DMS79 (cell line): ENCODE measurements around the gene DGKZ.
"Not testable (repeated sequence)": the region's sequence is repeated elsewhere in the genome, so short reads cannot be mapped to it uniquely, and the experiment has no call there.

ENCODE experiments used
- DNase-seq: peaks from one replicate; lab custom pipeline; 2025; lab: John Stamatoyannopoulos, UW

The DGKZ gene

DNA sequence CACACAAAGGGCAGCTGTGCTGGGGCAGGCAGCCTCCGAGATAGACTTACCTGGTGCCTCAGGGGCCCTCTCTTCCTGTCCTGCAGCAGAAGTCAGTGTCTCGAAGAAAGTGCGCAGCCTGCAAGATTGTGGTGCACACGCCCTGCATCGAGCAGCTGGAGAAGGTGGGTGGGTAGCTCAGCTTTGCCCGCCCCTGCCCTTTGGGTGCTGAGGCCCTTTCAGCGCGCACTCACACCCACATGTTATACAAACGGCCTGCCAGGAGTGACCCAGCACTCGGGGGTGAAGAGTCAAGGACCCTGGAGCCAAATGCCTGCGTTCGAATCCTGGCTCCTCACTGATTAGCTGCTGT is 20.6 kb downstream of the DGKZ start:
- no peak for DNase-seq

DNA sequence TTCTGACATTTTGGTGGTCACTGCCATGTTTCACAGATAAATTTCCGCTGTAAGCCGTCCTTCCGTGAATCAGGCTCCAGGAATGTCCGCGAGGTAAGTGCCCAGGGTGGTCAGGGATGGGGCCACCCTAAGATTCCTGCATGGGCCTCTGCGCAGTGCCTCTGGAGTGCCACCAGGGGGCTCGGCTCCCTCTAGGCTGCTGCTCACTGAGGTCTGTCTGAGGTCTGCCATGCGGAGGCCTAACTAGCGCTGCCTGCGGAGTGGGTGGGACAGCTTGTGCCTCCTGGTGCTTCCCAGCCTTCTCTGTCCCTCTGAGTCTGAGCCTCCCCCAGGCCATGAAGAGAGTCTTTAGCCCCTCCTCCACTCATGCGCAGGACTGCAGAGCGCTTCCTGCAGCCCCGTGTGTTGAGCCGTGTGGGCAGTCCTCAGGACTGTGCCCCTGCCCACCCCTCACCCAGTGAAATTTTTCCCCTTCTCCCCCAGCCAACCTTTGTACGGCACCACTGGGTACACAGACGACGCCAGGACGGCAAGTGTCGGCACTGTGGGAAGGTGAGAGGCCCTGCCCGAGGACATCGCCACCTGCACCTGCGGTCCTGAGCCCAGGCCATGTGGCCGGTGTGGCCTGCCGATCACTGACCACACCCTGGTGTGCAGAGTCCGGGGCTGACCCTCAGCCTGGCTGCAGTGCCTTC is 22.3 kb downstream of the DGKZ start:
- DNase-seq = peak; percentile 62

DNA sequence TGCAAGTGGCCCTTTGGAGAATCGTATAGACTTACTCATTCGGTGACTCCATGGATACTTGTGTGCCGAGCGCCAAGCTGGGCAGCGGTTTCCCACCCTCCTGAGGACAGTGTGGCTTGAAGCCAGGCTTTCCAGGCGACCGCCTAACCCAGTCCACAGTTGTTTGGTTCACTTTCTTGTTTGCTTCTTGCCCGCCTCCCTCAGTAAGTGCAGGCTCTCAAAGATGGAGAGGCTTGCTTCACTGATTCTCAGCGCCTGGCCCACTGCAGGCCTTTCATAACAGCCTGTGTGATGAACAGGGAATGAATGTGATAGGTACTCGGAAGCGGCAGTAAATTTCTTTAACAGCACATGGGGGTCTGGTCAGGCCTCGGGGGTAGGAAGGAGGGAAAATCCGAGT is 23.0 kb downstream of the DGKZ start:
- peak; percentile 85 for DNase-seq

DNA sequence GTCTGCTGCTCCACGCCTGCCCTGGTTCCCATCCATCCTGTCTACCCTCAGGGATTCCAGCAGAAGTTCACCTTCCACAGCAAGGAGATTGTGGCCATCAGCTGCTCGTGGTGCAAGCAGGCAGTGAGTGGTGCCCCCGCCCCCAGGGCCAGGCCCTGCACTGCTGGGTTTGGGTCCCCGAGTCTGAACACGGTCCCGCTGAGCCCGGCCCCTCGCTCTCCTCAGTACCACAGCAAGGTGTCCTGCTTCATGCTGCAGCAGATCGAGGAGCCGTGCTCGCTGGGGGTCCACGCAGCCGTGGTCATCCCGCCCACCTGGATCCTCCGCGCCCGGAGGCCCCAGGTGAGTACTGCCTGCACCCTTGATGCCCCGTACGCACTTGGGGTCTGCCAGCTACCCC is 24.0 kb downstream of the DGKZ start:
- DNase-seq = not testable (repeated sequence)

DNA sequence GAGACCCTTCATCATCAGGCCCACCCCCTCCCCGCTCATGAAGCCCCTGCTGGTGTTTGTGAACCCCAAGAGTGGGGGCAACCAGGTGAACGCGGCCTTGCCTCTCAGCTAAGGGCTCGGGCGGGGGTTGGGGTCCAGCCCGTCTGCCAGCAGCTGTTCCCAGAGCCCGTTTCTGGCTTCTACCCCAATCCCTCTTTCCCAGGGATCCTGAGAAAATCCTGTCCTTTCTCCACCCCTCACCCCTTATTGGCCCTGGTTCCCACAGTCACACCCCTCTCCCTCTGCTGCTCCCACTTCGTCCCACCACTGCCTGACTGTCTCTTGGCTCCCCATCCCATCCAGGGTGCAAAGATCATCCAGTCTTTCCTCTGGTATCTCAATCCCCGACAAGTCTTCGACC is 24.8 kb downstream of the DGKZ start:
- DNase-seq = no peak

DNA sequence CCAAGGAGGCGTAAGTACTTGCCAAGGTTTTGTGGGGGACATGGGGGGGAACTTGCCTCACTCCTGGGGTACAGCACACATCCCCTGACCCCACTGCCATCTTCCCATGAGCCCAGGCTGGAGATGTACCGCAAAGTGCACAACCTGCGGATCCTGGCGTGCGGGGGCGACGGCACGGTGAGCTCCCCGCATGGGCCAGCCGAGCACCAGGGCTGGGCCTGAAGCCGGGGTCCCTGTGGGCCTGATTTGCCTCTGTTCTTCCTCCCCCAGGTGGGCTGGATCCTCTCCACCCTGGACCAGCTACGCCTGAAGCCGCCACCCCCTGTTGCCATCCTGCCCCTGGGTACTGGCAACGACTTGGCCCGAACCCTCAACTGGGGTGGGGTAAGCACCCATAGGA is 25.2 kb downstream of the DGKZ start:
- not testable (repeated sequence) for DNase-seq

DNA sequence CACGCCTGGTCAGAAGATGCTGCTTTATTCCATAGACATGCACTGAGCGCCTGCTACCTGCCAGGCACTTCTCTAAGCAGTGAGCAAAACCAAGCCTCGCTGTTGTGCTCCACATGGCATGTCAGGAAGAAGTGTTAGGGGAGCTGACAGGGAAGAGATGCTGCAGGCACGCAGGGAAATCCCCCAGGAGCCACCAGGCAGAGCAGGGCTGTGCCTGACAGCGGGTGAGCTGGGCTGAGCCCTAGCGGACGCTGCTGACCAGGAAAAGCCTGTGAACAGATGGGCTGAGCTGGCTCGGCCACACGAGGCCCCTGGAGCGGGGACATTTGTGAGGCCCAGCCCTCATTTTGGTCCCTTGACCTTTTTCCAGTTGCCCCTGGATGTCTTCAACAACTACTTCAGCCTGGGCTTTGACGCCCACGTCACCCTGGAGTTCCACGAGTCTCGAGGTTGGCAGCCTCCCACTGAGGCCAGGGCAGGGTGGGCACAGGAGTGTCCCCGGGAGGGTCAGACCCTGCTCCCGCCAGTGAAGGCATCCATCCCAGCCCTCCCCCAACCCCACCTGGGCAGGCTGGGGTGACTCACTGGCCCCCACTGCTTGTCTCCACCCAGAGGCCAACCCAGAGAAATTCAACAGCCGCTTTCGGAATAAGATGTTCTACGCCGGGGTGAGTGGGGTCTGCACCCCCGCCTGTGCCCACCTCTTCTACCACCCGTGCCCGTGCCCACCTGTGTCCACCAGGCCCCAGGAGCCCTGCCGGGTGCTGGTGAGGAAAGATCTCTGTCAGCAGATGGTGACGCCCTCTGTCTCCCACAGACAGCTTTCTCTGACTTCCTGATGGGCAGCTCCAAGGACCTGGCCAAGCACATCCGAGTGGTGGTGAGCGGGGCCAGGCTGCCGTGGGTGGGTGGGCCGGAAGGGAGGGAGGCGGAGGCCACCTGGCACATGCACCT is 26.8 kb downstream of the DGKZ start:
- DNase-seq = no peak

DNA sequence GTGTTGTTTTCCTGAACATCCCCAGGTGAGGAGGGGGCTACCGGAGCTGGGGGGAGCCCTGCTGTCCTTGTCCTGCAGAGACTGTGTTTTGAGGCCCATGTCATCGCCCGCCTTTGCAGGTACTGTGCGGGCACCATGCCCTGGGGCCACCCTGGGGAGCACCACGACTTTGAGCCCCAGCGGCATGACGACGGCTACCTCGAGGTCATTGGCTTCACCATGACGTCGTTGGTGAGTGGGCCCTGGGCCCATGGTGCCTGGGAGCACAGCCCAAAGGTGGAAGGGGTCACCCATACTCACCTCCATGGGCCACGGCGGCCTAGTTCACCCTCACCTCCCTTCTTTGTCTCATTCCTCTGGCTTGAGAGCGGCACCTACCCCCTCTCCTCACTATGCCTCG is 27.6 kb downstream of the DGKZ start:
- DNase-seq = no peak

DNA sequence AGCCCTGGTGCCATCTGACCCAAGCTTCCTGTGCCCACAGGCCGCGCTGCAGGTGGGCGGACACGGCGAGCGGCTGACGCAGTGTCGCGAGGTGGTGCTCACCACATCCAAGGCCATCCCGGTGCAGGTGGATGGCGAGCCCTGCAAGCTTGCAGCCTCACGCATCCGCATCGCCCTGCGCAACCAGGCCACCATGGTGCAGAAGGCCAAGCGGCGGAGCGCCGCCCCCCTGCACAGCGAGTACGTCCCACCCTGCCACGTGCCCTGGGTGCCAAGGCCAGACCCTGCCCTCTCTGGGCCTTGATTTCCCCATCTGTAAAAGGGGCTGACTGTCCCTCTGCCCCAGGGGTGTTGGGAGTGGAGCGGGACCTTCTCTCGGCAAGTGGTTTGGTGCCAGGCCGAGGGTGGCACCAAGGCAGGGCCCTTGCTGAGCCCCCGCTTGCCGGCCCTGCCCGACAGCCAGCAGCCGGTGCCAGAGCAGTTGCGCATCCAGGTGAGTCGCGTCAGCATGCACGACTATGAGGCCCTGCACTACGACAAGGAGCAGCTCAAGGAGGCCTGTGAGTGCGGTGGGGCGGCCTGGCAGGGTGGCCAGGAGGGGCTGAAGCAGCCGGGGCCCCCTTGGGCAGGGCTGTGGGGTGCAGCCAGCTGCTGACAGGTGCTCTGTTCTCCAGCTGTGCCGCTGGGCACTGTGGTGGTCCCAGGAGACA is 28.3 kb downstream of the DGKZ start:
- DNase-seq = no peak

DNA sequence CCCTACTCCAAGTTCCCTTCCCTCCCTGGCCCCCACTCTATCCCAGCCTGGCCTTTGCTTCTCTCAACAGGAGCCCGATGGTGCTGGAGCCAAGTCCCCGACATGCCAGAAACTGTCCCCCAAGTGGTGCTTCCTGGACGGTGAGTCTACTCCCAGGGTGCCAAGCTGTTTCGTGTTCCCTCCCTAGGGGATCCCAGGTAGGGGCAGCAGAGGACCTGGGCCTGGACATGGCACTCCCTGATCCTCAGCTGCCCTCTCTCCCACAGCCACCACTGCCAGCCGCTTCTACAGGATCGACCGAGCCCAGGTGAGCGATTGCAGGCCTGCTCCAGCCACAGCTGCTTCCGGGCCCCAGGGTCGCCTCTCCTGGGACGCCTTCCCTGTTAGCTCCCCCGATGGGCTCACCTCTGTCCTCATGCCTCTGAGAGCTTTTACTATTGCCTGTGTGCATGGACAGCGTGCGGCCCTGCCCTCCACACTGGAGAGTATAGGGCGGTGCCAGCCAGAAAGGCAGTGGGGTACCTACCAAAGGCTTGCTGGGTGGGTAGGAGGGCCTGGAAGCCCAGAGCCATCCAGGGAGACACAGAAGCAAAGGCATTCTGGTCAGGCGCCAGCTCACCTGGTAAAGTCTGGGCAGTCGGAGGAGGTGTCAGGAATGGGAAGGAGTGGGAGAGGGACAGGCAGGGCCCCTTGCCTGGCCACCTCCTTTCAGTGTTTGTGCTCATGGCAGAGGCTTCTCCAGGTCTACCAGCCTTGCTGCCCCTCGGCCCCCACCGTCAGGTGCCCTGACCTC is 29.2 kb downstream of the DGKZ start:
- no peak for DNase-seq

DNA sequence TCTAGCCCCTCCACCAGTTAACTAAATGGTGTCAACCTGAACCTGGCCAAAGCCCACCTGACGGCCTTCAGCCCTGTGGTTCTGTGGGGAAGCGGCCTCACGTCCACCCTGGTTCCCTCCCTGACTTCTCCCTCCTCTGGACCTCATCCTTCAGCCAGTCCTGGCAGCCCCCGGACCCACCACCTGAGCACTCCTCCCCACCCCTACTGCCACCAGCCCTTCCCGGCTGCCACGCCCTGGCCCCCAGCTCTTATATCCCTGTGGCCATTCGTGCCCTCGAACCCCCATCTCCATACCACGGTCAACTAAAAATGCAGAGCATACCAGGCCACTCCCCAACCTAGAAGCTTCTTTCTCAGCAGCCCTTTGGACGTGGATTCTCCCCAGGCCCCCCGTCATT is 30.0 kb downstream of the DGKZ start:
- DNase-seq = no peak

DNA sequence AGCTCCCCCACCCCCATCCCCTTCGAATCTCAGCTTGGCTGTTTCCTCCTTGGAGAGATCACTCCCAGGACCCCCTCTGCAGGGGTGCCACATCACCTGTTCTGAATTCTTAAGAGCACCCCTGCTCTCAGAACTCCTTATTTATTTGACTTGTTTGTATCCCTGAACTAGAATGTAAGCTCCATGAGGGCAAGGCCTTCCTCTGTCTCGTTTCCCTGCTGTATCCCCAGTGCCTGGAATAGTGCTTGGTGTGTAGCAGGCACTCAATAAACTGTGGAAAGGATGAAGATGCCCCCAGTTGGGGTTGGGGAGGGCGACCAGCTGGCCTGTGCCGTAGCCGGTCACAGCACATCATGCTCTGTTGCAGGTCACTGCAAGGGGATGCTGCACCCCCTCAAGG is 30.6 kb downstream of the DGKZ start:
- DNase-seq = no peak

DNA sequence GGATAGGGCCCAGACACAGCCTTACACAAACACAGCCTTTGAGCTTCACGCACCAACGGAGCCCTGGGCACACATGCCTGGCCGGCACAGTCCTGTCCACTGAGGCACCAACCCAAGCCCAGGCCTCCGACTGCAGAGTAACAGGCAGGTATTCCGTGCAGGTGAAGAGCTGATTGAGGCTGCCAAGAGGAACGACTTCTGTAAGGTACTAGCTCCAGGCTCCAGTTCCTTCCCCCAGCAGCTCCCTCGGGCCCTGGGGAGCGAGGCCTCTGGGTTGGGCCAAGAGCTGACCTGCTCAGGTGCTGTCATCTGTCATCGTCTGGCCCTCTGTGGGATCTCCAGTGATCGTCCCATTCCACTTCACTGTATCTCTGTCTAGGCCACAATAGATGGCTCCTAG is 31.0 kb downstream of the DGKZ start:
- no peak for DNase-seq

DNA sequence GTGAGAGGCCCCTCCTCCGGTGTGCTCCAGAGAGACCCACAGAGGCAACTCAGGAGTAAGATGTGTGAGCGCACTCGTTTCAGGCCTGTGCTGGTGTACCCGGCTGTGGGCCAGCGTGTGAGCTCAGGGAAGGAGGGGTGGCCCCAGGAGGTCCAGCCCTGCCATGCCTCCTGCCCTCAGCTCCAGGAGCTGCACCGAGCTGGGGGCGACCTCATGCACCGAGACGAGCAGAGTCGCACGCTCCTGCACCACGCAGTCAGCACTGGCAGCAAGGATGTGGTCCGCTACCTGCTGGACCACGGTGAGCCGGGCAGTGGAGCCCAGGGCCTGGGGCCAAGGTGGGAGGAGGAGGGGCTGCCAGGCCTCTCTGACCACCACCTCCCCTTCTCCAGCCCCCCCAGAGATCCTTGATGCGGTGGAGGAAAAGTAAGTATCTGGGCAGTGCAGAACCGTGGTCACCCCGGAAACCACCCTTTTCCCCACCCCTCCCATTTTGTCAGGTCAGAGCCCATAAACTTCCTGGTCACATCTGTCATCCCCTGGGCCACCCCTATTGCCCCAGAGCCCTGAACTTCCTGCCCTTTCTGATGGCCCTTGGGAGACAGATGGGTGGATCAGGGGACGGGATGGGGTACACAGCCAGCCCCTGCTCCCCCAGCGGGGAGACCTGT is 31.7 kb downstream of the DGKZ start:
- no peak for DNase-seq

DNA sequence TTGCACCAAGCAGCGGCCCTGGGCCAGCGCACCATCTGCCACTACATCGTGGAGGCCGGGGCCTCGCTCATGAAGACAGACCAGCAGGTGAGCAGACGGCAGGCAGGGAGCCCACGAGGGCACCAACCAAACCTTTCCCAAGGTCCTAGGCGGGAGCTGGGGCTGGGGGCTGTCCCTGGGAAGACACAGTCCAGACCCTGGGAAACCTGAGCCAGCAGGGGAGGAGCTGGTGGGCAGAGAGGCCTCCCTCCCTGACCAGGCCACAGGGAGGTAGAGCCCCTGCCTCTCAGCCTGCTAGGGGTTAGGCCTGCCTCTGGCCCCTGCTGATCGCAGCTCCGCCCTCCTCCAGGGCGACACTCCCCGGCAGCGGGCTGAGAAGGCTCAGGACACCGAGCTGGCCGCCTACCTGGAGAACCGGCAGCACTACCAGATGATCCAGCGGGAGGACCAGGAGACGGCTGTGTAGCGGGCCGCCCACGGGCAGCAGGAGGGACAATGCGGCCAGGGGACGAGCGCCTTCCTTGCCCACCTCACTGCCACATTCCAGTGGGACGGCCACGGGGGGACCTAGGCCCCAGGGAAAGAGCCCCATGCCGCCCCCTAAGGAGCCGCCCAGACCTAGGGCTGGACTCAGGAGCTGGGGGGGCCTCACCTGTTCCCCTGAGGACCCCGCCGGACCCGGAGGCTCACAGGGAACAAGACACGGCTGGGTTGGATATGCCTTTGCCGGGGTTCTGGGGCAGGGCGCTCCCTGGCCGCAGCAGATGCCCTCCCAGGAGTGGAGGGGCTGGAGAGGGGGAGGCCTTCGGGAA is 32.4 kb downstream of the DGKZ start:
- peak; percentile 17 for DNase-seq

DNA sequence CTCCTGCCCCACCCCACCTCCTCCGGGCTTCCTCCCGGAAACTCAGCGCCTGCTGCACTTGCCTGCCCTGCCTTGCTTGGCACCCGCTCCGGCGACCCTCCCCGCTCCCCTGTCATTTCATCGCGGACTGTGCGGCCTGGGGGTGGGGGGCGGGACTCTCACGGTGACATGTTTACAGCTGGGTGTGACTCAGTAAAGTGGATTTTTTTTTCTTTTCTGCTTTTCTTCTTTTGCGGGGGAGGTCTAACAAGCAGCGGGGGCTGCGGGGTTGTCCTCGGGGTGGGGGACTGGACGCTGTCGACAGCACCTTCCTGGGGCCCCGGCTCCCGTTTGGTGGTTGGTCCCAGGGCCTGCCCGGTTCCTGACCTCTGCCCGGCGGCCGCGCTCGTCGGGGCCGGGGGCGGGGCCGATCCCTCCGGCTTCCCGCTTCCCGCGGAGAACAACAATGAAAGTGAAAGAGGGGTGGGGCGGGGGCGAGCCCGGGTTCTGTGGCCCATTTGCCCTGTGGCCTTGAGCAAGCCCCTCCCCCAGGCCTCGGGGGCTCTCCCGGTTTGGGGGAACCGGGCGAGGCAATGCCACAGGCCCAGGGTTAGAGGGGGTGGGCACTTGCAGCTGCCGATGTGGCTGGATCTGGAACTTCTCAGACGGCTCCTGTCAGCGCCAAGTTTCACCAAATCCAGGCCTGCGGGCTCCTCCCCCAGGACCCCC is 33.2 kb downstream of the DGKZ start:
- DNase-seq = peak; percentile 74

DNA sequence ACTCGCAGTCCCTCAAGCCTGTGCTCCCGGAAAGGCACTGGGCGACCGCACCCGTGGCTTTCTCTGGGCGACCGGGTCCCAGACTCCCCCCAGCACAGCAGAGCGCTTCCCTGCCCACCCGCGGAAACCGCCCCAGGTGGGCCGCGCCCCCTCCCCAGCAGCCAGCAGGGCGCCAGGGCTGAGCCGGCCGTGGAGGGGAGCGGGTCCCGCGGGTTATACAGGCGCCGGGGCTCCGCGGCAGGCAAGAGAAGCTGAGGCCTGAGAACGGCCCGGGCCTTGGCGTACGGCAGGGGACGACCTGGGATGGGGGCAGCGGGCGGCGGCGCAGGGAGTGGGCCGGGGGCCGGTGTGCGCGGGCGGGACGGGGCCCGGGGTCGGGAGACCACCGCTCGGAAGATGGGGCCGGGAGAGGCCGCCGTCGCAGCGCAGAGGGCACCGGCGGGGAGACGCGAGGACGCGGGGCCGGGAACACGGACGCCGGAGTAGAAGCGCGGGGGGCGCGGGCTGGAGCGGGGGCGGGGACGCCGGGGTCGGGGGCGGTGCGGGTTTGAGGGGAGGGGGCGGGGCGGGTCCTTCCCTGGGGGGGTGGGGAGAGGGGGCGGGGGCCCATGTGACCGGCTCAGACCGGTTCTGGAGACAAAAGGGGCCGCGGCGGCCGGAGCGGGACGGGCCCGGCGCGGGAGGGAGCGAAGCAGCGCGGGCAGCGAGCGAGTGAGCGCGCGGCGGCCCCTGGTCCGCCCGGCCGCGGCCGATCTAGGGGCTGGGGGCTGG is 34.0 kb downstream of the DGKZ start, which contains the start of gene MDK:
TSS of gene MDK (plus strand) at position 622 of the 771 bp plus-strand sequence. CDS start 389 bp downstream, outside the sequence.
- peak; percentile 45 for DNase-seq

DNA sequence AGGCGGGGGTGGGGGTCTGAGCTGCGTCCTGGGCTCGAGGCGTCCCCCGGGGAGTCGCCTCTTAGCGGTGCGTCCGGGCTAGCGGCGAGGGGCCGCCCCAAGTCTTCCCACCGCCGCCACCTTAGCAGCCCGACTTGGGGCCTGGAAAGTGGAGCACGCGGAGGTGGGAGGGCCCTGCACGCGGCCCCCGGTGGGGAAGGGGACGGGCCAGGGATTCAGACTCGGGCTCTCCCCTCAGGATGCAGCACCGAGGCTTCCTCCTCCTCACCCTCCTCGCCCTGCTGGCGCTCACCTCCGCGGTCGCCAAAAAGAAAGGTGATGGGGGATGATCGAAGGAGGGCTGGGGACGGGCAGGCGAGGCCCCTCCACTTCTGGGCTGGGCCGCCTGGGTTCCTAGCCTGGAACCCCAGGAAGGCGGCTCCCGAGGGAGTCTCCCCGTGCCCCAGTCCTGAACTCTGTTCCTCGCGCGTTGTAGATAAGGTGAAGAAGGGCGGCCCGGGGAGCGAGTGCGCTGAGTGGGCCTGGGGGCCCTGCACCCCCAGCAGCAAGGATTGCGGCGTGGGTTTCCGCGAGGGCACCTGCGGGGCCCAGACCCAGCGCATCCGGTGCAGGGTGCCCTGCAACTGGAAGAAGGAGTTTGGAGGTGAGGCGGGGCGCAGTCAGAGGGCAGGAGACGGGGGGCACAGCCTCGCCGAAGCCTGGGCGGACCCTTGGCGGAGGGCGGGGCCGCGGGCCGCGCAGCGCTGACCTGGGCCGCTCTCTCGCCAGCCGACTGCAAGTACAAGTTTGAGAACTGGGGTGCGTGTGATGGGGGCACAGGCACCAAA is 34.8 kb downstream of the DGKZ start:
- DNase-seq = peak; percentile 43
